Lower lobe of right lung (tissue), 2 donors: ENCODE results near the gene SLC6A19. TPM values are rescaled to one million over a fixed set of nuclear protein-coding genes. Genes with fewer than 3 reads are reported as not detected.

ENCODE experiments used
- ATAC-seq, 2 donors: fragments of 200-7000 bp; cut with Tn5 transposase; one replicate each; pipeline ENCODE4 v1.9.1; 2020 to 2022; ENCODE audit warnings: mild to moderate bottlenecking in 2 of 2, moderate library complexity in 2 of 2
- DNase-seq: peaks from one replicate; pipeline ENCODE4 v3.0.0-alpha.2; 2020
- H3K27ac ChIP-seq: fragments of 200-600 bp; one replicate; pipeline ENCODE4 v1.8.0; 2022
- H3K27me3 ChIP-seq: fragments of 200-600 bp; one replicate; pipeline ENCODE4 v1.8.0; 2022; ENCODE audit warnings: low read depth
- H3K36me3 ChIP-seq: fragments of 200-600 bp; one replicate; pipeline ENCODE4 v1.8.0; 2022; ENCODE audit warnings: mild to moderate bottlenecking
- H3K4me1 ChIP-seq: fragments of 200-600 bp; one replicate; pipeline ENCODE4 v1.8.0; 2022
- H3K4me3 ChIP-seq: fragments of 200-600 bp; one replicate; pipeline ENCODE4 v1.8.0; 2022; ENCODE audit warnings: mild to moderate bottlenecking
- H3K9me3 ChIP-seq: fragments of 200-600 bp; one replicate; pipeline ENCODE4 v1.8.0; 2022
- CTCF ChIP-seq: fragments of 200-600 bp; IDR thresholded peaks from one replicate; pipeline ENCODE4 v1.8.0; 2022; ENCODE audit warnings: antibody characterized with exemption, mild to moderate bottlenecking
- intact Hi-C: fragments of 100-400 bp; cut with DNase I; formaldehyde crosslinking; loops from one replicate; pipeline ENCODE4 v1.11.0; 2022
- total RNA-seq: library from RNA; stranded (reverse); fragmentation: NEBNext Ultra II Directional; extraction: Animal tissue kit (Norgen Biotek cat#: 25700); gene quantifications from one replicate; pipeline ENCODE4 v1.2.1, GENCODE V29; 2021
- donor health status: DM: no; HTN: yes; CAD: no; lungs with severe emphysema.

The SLC6A19 gene
- total RNA-seq, 1 donor from 2014 or later: not detected

DNA sequence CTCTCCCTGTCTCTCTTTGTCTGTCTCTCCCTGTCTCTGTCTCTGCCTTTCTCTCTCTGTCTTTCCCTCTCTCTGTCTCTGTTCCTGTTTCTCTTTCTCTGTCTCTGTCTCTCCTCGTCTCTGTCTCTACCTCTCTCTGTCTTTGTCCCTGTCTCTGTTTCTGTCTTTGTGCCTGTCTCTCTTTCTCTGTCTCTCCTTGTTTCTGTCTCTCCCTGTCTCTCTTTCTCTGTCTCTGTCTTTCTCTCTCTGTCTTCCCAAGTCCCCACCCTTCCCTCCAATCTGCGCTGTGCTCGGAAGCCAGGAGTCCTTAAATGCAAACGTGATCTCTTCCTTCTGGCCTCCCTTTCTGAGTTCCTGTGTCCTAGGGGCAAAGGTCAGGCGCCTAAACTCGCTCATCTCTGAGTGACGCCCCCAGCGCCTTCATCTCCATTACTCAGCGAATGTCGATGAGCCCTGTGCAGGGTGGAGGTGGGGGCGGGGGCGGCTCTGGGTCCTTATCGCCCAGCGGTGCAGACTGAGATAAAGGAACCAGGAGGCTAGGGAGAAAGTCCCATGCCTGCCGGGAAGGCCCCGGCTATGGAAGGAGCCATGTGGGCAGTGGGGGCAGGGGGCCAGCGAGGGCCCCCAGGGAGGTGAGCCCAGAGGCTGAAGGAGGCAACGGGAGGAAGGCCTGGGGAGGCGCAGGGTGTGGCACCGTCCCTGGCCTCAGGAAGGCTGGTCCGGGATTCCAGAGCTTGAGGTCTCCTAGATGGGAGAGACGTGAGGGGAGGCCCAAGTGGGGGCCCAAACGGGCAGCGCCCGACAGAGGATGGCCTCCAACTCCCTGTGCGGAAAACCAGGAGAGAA lies 1.5 kb upstream of the SLC6A19 start:
- DNase-seq: peak; percentile 27
- intact Hi-C loops: no loop called here
- Histone ChIP-seq H3K36me3 (no peaks in the 10 kb centered on the region), H3K4me3 (no peak overlapping the region), H3K4me1 (peaks cover 6% of the 10 kb centered on the region), H3K27me3 (peaks cover 21% of the 10 kb centered on the region), H3K27ac (no peak overlapping the region), H3K9me3 (no peaks in the 10 kb centered on the region)
- TF ChIP-seq CTCF: no peak
- ATAC-seq: no peak

GRCh38 chr5:1200495-1201326 lies 684 bp upstream of the SLC6A19 start:
- H3K36me3 ChIP-seq: no peaks in the 10 kb centered on the region
- no peak overlapping the region for H3K27ac ChIP-seq
- no peak for ATAC-seq
- DNase-seq: peak; percentile 36
- H3K27me3 ChIP-seq: peaks cover 21% of the 10 kb centered on the region
- TF ChIP-seq CTCF: no peak
- intact Hi-C loops: no loop called here
- H3K4me3 ChIP-seq: no peak overlapping the region
- H3K9me3 ChIP-seq: no peaks in the 10 kb centered on the region
- H3K4me1 ChIP-seq: peaks cover 6% of the 10 kb centered on the region

DNA sequence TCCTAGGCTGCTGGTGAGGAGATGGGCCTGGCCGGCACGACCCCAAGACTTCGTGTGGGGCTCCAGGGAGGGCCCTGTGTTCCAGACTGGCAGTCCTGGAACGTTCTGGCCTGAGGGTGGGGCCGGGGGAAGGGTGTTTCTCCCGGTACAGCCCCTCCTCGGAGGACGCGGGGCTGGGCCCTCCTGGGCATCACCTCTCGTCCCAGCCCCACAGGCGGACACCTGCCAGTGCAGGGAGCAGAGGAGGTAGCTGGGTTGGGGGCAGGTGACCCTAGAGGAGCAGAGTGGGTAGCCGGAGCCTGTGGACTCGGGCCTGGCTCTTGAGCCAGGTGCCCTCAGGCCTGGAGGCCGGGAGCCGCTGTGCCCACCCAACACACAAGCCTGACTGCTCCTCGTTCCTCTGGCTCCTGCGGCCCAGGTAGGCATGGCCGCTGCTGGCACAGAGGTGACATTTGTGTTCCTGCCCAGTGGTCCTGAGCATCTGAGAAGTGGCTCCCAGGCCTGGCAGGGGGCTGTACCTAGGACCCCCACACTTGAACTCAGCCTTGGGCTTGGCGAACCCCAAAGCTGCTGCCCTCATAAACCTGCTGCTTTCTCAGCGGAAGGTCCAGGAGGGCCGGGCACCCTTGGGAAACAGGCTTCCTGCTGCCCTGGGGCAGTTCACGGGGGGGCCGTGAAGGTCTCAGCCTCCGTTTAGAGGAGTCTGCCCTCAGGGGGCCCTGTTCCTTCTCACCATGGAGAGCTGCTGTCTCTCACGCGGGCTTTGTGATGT lies 817 bp downstream of the SLC6A19 start:
- peak; percentile 28 for DNase-seq
- intact Hi-C loops: no loop called here
- H3K4me1 ChIP-seq: peaks cover 6% of the 10 kb centered on the region
- no peak for TF ChIP-seq CTCF
- no peak overlapping the region for H3K4me3 ChIP-seq
- no peaks in the 10 kb centered on the region for H3K9me3 ChIP-seq
- ATAC-seq: no peak
- no peaks in the 10 kb centered on the region for H3K36me3 ChIP-seq
- H3K27me3 ChIP-seq: peaks cover 21% of the 10 kb centered on the region
- no peak overlapping the region for H3K27ac ChIP-seq

GRCh38 chr5:1202798-1203185 lies 1.4 kb downstream of the SLC6A19 start:
- no peaks in the 10 kb centered on the region for H3K9me3 ChIP-seq
- peaks cover 6% of the 10 kb centered on the region for H3K4me1 ChIP-seq
- no peak for TF ChIP-seq CTCF
- peaks cover 21% of the 10 kb centered on the region for H3K27me3 ChIP-seq
- DNase-seq: peak; percentile 15
- H3K27ac ChIP-seq: no peak overlapping the region
- H3K36me3 ChIP-seq: no peaks in the 10 kb centered on the region
- no peak for ATAC-seq
- no peak overlapping the region for H3K4me3 ChIP-seq
- intact Hi-C loops: no loop called here

DNA sequence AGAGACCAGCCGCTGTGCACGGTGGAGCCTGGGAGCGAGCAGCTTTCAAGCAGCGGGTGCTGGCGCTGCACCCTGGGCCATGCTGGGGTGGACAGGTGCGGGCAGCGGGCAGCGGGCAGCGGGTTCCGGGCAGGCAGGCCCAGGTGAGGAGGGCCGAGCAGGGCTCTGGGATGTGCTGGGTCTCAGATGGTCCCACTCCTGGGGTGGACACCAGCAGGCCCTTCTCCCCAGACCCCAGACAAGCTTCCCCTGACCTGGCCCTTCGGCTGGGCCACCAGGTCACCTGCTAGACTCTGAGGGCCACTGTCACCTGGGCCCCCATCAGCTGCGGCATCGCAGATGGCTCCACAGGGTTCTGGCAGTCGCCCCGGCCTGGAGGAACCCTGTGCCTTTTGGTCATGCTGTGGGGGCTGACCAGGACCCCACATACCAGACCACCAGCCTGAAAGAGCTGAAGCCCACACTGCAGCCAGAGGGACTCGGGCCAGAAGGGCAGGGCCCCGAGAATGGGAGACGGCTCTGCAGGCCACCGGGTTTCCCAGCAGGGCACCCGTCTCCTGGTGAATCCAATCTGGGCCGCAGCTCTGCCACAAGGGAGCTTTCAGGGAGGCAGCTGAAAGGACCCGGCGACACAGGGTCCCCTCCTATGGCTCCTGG lies 2.0 kb downstream of the SLC6A19 start:
- TF ChIP-seq CTCF: no peak
- Histone ChIP-seq H3K4me3 (no peak overlapping the region), H3K36me3 (no peaks in the 10 kb centered on the region), H3K27me3 (peaks cover 22% of the 10 kb centered on the region), H3K4me1 (peaks cover 6% of the 10 kb centered on the region), H3K9me3 (no peaks in the 10 kb centered on the region), H3K27ac (no peak overlapping the region)
- ATAC-seq (no peak), DNase-seq (peak; percentile 40)
- intact Hi-C loops: no loop called here
